GM19328 (cell line): Measurements from ENCODE around the gene PLCD3.
A peak's percentile ranks its signal among the peaks of the same experiment; 100 is the strongest.

Experiments used
- ATAC-seq: cut with Tn5 transposase; IDR thresholded peaks from one replicate; pipeline ENCODE4 v1.9.1; 2021; ENCODE audit warnings: mild to moderate bottlenecking, moderate library complexity; ENCODE audit not compliant: unreplicated experiment

PLCD3 gene

DNA sequence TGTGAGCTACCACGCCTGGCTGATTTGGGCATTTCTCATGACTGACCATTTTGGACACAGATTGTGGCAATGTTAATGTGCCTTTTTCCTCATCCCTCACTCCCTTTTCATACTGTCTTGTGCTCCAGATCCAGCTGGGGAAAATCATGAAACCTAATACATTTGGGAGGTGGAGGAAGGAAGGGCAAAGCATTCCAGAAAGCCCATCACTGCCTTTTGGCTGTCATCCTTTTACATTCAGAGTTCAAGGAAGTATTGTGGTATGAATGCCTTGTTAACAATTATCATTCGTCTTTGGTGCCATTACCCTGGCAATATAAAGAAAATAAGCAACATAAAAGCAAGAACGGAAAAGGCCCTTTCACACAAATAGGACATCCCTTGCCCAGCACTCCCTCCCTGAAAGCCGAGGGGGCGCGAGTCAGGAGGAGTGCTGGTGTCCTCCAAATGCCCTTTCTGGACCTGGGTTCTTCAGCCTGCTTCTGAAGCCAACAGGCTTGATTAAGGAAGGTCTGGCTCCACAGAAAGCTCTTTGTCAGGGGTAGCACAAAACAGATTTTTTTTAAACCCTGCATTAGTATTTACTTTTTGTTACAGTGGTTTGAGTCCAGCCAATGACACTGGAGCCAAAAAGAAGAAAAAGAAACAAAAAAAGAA is 51.1 kb downstream of the PLCD3 start:
- no peak for ATAC-seq

DNA sequence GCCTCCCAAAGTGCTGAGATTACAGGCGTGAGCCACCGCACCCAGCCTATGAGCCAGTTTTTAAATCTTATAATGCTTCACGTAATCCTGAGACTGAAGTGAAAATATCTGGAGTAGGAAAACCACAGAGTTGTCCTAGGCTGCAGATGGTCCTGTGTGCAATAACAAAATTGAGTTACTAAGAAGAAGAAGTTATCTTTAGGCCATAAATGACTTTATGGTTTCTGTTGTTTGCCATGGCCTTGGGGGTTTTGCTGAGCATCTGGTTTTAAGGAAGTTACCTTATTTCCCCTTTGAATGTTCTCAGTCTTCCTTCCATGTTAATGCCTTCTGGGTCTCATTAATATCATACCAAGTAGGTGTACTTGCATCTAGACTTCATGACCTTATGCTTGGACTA is 54.7 kb downstream of the PLCD3 start:
- no peak for ATAC-seq

DNA sequence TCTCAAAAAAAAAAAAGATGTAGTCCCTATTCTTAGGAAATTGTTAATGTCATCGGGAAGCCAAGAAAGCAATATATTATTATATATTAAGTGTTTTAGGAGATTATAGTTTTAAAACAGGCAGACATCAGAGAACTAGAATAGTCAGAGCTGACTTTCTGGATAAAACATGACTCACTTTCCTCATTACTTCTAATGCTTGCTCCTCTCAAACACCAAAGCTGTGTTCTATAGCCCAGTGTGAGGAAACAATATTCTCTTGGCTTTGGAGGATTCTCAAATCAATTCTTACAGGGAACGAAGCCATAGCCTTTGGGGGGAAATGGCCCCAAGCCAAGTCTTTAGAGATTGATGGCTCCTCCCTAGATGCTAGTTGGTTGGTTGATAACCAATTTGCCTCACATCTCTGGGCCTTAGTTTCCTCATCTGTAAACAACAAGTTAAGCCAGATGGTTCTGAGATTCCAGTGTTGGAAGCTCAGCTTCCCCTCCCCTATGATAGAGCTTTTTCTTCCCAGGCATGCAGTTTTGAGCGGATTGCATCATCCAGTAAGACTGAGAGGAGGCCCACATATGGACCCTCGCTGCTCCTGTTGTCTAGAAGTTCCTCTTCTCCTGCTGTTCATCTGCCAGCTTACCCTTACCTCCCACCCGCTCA is 58.8 kb downstream of the PLCD3 start:
- no peak for ATAC-seq

DNA sequence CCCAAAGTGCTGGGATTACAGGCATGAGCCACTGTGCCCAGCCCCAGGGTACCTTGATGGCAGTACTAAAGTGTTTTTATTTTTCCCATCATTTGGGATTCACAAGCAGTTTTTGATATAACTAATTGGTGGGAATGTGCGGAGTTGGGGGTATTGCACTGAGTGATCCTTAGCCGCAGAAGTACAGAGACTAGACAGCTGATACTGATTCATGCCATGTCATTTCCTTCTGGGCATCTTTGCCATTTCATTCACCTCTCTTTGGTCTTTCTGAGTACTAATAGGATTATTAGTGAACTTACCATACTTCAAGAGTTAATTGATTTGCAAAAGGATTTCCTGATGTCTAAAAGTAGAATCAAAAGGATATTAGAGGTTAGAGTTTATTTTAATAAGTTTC is 61.5 kb downstream of the PLCD3 start:
- no peak for ATAC-seq

DNA sequence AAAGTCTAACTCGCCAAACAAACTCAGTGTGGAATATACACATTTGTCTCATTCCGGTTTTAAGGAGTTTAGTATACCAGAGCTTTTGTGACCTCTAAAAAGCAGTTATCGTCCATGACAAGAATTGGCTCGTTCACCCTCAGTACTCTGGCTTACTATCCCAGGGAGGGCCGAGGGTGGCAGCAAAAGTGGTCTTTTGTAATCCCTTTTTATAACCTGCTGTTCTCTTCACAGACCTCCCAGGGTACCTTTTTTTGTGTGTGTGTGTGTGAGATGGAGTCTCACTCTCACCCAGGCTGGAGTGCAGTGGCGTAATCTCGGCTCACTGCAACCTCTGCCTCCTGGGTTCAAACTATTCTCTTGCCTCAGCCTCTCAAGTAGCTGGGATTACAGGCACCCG is 62.3 kb downstream of the PLCD3 start:
- no peak for ATAC-seq

GRCh38 chr17:45067637-45068036 is 64.7 kb downstream of the PLCD3 start:
- ATAC-seq, result no peak

GRCh38 chr17:45063198-45063597 is 69.1 kb downstream of the PLCD3 start:
- no peak for ATAC-seq

DNA sequence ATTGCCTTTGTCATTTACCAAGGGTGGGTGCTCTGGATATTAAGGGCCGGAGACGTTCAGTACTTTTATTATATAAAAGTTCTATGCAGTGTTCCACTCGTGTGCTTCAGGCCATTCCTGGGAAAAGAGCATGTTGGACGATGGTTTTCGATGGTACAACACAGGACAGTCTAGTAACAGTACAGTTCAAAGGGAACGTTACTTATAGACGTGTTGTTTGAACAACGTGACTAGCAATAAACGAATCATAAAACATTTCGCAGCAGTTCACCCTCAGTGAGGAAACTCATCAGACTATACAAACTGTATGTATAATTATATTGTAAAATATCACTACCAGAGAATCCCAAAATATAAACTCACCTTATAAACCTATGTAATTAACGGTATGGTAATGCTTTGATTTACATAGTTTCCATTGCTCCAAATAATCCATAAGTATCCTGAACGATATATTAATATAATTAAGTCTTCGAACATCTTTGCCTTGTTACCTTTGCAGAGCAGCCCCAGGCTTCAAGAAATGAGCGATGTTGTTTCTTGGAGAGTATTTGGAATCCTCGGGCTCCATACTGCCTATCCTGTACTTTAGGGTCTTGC is 70.6 kb downstream of the PLCD3 start:
- no peak for ATAC-seq

- ATAC-seq, result peak; percentile 85
Measured at GRCh38 chr17:45060797-45061605, 71.3 kb downstream of the PLCD3 start, which contains the start of gene NMT1. Gene NMT1, plus strand, starts transcription at chr17:45061317. Its CDS starts 13 bp downstream, at chr17:45061330.

GRCh38 chr17:45060382-45060796 is 71.9 kb downstream of the PLCD3 start:
- no peak for ATAC-seq
